Measurements from ENCODE around the gene OSGIN1. TPM values are rescaled to one million over a fixed set of nuclear protein-coding genes. Genes with fewer than 3 reads are reported as not detected.

OSGIN1 gene
- total and polyA plus RNA-seq, 2 donors (not counting 1 experiment from before 2014, with no cell fraction given), result 0.85 to 1.8 TPM

DNA sequence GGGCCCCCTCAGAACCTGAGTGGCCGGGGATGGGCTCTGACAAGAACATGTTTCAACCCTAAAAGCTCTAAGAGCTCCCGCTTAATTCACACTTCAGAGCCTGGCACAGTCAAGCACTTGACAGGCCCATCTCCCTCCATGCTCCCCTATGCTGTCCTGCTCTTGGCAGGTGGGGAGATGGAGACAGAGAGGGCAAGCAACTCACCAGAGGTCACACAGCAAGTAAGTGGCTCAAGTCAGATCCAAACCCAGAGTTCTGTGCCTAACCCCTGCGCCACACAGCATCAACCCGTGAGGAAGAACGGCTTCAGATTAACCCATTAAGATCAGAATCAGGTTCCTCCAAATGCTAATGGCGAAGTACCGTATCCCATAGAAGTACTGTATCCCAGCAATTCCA lies 51.4 kb downstream of the OSGIN1 start:
- DNase-seq, result no peak
- WGBS (ENCODE audit: insufficient coverage), result 96% methylated on average over 6 of the region's 7 CpGs
- intact Hi-C loops (cut with micrococcal nuclease), result no loop called here

DNA sequence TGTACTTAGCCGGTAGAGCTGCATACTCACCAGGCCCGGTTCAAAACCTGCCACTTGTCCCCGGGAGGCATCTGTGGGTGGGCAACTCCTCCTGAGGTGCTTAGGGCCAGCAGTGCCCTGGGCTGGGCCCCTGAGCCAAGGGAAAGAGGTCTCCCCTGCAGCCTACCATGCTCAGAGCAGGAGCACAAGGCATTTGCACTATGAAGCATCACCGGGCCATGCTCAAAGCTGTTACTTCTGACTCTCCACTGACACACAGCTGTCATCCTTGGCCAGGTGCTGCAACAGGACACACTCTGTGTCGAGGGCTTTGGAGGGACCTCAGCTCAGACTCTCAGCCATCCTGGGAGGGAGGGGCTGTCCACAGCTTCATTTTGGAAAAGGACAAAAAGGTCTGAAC lies 52.4 kb downstream of the OSGIN1 start:
- H3K27ac Mint-ChIP-seq, result no peak overlapping the region
- Histone ChIP-seq H2AFZ (ENCODE audit: insufficient read depth, low read depth, low read length, poor library complexity, severe bottlenecking) (no peak overlapping the region), H3K4me1 (ENCODE audit: control insufficient read depth in 2 of 2, insufficient read depth in 2 of 2, low read length in 2 of 2) (no peaks in the 10 kb centered on the region), H4K20me1 (ENCODE audit: control insufficient read depth, insufficient read depth, low read length, poor library complexity, severe bottlenecking) (no peaks in the 10 kb centered on the region), H3K9me3 (ENCODE audit: control extremely low read depth in 1 of 3, control insufficient read depth in 2 of 3, insufficient read depth in 1 of 3, low read length in 2 of 3) (no peaks in the 10 kb centered on the region), H3K27me3 (replicated peaks in 1 of 4; ENCODE audit: control extremely low read depth in 1 of 4, control insufficient read depth in 3 of 4, insufficient read depth in 4 of 4, low read length in 3 of 4) (no peaks in the 10 kb centered on the region), H3K27ac (ENCODE audit: low read length in 2 of 2) (no peak overlapping the region), H3K9ac (ENCODE audit: low read length) (no peak overlapping the region), H3K4me3 (ENCODE audit: control extremely low read depth in 1 of 5, extremely low read depth in 1 of 5, insufficient read depth in 1 of 5, low read depth in 2 of 5, low read length in 4 of 5) (no peak overlapping the region), H3K36me3 (replicated peaks in 1 of 2; ENCODE audit: control extremely low read depth in 1 of 2, control insufficient read depth in 1 of 2, extremely low read depth in 1 of 2, insufficient read depth in 2 of 2, low read length in 1 of 2) (no peaks in the 10 kb centered on the region), H3K79me2 (ENCODE audit: control insufficient read depth, insufficient read depth, low read length) (no peaks in the 10 kb centered on the region), H3K4me2 (replicated peaks; ENCODE audit: low read depth, low read length, poor library complexity, severe bottlenecking) (no peak overlapping the region)
- no peaks in the 10 kb centered on the region for H3K9me3 Mint-ChIP-seq (ENCODE audit: insufficient read depth)
- WGBS (ENCODE audit: insufficient coverage), result 78% methylated on average over 3 of the region's 5 CpGs
- H3K4me3 Mint-ChIP-seq, result no peak overlapping the region
- POLR2A ChIA-PET, result no interaction called here
- ATAC-seq (ENCODE audit: low read depth) (no peak), DNase-seq (no peak)
- intact Hi-C loops (cut with micrococcal nuclease), result no loop called here
- H3K4me1 Mint-ChIP-seq, result no peaks in the 10 kb centered on the region
- TF ChIP-seq EZH2 (IDR thresholded peaks at IDR 0.05; ENCODE audit: borderline replicate concordance, insufficient read depth, low read depth, low read length, poor library complexity, severe bottlenecking), result no peak
- TF ChIP-seq, protein P1, sequence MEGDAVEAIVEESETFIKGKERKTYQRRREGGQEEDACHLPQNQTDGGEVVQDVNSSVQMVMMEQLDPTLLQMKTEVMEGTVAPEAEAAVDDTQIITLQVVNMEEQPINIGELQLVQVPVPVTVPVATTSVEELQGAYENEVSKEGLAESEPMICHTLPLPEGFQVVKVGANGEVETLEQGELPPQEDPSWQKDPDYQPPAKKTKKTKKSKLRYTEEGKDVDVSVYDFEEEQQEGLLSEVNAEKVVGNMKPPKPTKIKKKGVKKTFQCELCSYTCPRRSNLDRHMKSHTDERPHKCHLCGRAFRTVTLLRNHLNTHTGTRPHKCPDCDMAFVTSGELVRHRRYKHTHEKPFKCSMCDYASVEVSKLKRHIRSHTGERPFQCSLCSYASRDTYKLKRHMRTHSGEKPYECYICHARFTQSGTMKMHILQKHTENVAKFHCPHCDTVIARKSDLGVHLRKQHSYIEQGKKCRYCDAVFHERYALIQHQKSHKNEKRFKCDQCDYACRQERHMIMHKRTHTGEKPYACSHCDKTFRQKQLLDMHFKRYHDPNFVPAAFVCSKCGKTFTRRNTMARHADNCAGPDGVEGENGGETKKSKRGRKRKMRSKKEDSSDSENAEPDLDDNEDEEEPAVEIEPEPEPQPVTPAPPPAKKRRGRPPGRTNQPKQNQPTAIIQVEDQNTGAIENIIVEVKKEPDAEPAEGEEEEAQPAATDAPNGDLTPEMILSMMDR (IDR thresholded peaks at IDR 0.05), result no peak
- CTCF ChIA-PET, result no interaction called here
- peaks cover 14% of the 10 kb centered on the region for H3K27me3 Mint-ChIP-seq

More for the DNA sequence above, 51.4 kb downstream of the OSGIN1 start:
- no peaks in the 10 kb centered on the region for H3K4me1 ChIP-seq (ENCODE audit: control insufficient read depth in 2 of 2, insufficient read depth in 2 of 2, low read length in 2 of 2)
- no peak for ATAC-seq (ENCODE audit: low read depth)
- Mint-ChIP-seq H3K4me1 (no peaks in the 10 kb centered on the region), H3K9me3 (ENCODE audit: insufficient read depth) (no peaks in the 10 kb centered on the region), H3K27ac (no peak overlapping the region), H3K4me3 (no peak overlapping the region), H3K27me3 (peaks cover 14% of the 10 kb centered on the region)
- no peak overlapping the region for H3K27ac ChIP-seq (ENCODE audit: low read length in 2 of 2)
- ChIA-PET POLR2A (no interaction called here), CTCF (no interaction called here)
- no peaks in the 10 kb centered on the region for H3K79me2 ChIP-seq (ENCODE audit: control insufficient read depth, insufficient read depth, low read length)
- H3K36me3 ChIP-seq (replicated peaks in 1 of 2; ENCODE audit: control extremely low read depth in 1 of 2, control insufficient read depth in 1 of 2, extremely low read depth in 1 of 2, insufficient read depth in 2 of 2, low read length in 1 of 2), result no peaks in the 10 kb centered on the region
- no peak overlapping the region for H3K4me3 ChIP-seq (ENCODE audit: control extremely low read depth in 1 of 5, extremely low read depth in 1 of 5, insufficient read depth in 1 of 5, low read depth in 2 of 5, low read length in 4 of 5)
- H3K9ac ChIP-seq (ENCODE audit: low read length), result no peak overlapping the region
- H3K9me3 ChIP-seq (ENCODE audit: control extremely low read depth in 1 of 3, control insufficient read depth in 2 of 3, insufficient read depth in 1 of 3, low read length in 2 of 3), result no peaks in the 10 kb centered on the region
- TF ChIP-seq, protein P1 (IDR thresholded peaks at IDR 0.05), result no peak
- no peak for TF ChIP-seq EZH2 (IDR thresholded peaks at IDR 0.05; ENCODE audit: borderline replicate concordance, insufficient read depth, low read depth, low read length, poor library complexity, severe bottlenecking)
- no peak overlapping the region for H2AFZ ChIP-seq (ENCODE audit: insufficient read depth, low read depth, low read length, poor library complexity, severe bottlenecking)
- no peaks in the 10 kb centered on the region for H3K27me3 ChIP-seq (replicated peaks in 1 of 4; ENCODE audit: control extremely low read depth in 1 of 4, control insufficient read depth in 3 of 4, insufficient read depth in 4 of 4, low read length in 3 of 4)
- H3K4me2 ChIP-seq (replicated peaks; ENCODE audit: low read depth, low read length, poor library complexity, severe bottlenecking), result no peak overlapping the region
- no peaks in the 10 kb centered on the region for H4K20me1 ChIP-seq (ENCODE audit: control insufficient read depth, insufficient read depth, low read length, poor library complexity, severe bottlenecking)

All from B cell (primary cell).